ENCODE measurements around the gene ACOT8. TPM values are rescaled to one million over a fixed set of nuclear protein-coding genes. Genes with fewer than 3 reads are reported as not detected.

Gene ACOT8
- total and polyA plus RNA-seq, 2 of the 4 experiments (the other 2 are of a cell fraction), result 29.8 to 47.5 TPM

GRCh38 chr20:45880988-45881788 lies 24.0 kb upstream of the ACOT8 start, which contains the start of gene ZSWIM1:
TSS of gene ZSWIM1 (plus strand) at chr20:45881227. CDS start at chr20:45882593, 1,366 bp downstream.
- H4K91ac ChIP-seq (ENCODE audit: insufficient read depth, low read depth, low read length), result peak within 1 kb of the TSS; percentile 87
- H3K79me1 ChIP-seq (ENCODE audit: low read depth in 1 of 2, low read length in 2 of 2), result peaks cover 11 to 37% of the 10 kb centered on the region in 2 experiments; a peak in 3 of 4 replicates
- DNase-seq, result peak; percentile 99
- H2BK15ac ChIP-seq (ENCODE audit: low read depth, low read length), result peak within 1 kb of the TSS; percentile 45; the same call in 1 of the 3 replicates
- H3K9ac ChIP-seq (ENCODE audit: low read depth, low read length), result peak within 1 kb of the TSS; percentile 83
- 0% methylated on average over 3 of the region's 23 CpGs; no CpG with 5 or more reads in 1 of the 2 experiments for WGBS, 2 experiments (ENCODE audit: extremely low coverage in 2 of 2, insufficient read length in 1 of 2)
- CTCF ChIA-PET, result interaction anchor here (0.6 to 1.0 kb wide), 2 partner anchors 9 to 52 kb away, joined by 3 to 5 read pairs; no protein-coding TSS in a partner anchor
- in situ Hi-C loops (cut with MboI; ENCODE audit: low sequenced_read_pairs), result no loop called here
- no peaks in the 10 kb centered on the region; the same call in 1 of the 2 replicates for H4K20me1 ChIP-seq (ENCODE audit: insufficient read depth, low read length)
- no peaks in the 10 kb centered on the region for H3K9me3 ChIP-seq (ENCODE audit: control insufficient read depth, insufficient read depth, low read length)
- dilution Hi-C loops (cut with HindIII; ENCODE audit: low sequenced_read_pairs, unreplicated experiment), result no loop called here
- H2BK20ac ChIP-seq (ENCODE audit: low read depth, low read length), result no peak within 1 kb of the TSS
- H4K8ac ChIP-seq (ENCODE audit: low read depth in 2 of 2, low read length in 2 of 2), result peak within 1 kb of the TSS; percentile 85 to 99
- peaks cover 2% of the 10 kb centered on the region; the same call in 1 of the 2 replicates for H3K4me1 ChIP-seq (ENCODE audit: control insufficient read depth, insufficient read depth, low read length)
- H2AFZ ChIP-seq (replicated peaks; ENCODE audit: low read length, poor library complexity), result peak within 1 kb of the TSS; percentile 96
- H4K5ac ChIP-seq (ENCODE audit: low read depth, low read length), result peak within 1 kb of the TSS; percentile 77
- peak within 1 kb of the TSS; percentile 48 for H2BK5ac ChIP-seq (ENCODE audit: low read depth, low read length, poor library complexity, severe bottlenecking)
- BruUV-seq (replicated peaks), result no TSS peak
- peak within 1 kb of the TSS; percentile 12 for H3K18ac ChIP-seq (ENCODE audit: low read depth, low read length)
- peak within 1 kb of the TSS; percentile 87 for H3K23ac ChIP-seq (ENCODE audit: low read depth, low read length)
- peak within 1 kb of the TSS; percentile 98 for H2AK9ac ChIP-seq (replicated peaks; ENCODE audit: low read depth, low read length, poor library complexity)
- POLR2A ChIA-PET (ENCODE audit: unreplicated experiment), result interaction anchor here (0.6 to 1.0 kb wide), 5 partner anchors 9 to 47 kb away, joined by 3 to 4 read pairs (median 3); partner anchors contain the start of genes ACOT8 and ZSWIM3
- peak within 1 kb of the TSS; percentile 95 for H3K56ac ChIP-seq (ENCODE audit: extremely low read depth, insufficient read depth, low read length)
- intact Hi-C loops (cut with micrococcal nuclease), result no loop called here
- H3K4me3 ChIP-seq (ENCODE audit: insufficient read depth, low read depth, low read length), result peak within 1 kb of the TSS; percentile 52
- peak within 1 kb of the TSS; percentile 88 for H3K4ac ChIP-seq (ENCODE audit: low read depth, low read length)
- peak within 1 kb of the TSS; percentile 96 for H3K14ac ChIP-seq (replicated peaks; ENCODE audit: low read depth, low read length)
- peak; percentile 98 for ATAC-seq (ENCODE audit: low read depth)
- H2AK5ac ChIP-seq (ENCODE audit: low read depth, low read length), result peak within 1 kb of the TSS; percentile 87
- H3K36me3 ChIP-seq (ENCODE audit: control insufficient read depth, insufficient read depth, low read length), result peaks cover 35% of the 10 kb centered on the region
- H2BK120ac ChIP-seq (ENCODE audit: low read depth, low read length), result peak within 1 kb of the TSS; percentile 26; the same call in 1 of the 2 replicates
- peak within 1 kb of the TSS; percentile 82 for H3K4me2 ChIP-seq (ENCODE audit: low read depth, low read length)
- peaks cover 4% of the 10 kb centered on the region for H3K9me1 ChIP-seq (ENCODE audit: insufficient read depth, low read length)
- peak within 1 kb of the TSS; percentile 72 for H3K27ac ChIP-seq (ENCODE audit: insufficient read depth, low read length)
- no peaks in the 10 kb centered on the region for H3K27me3 ChIP-seq (ENCODE audit: control insufficient read depth, insufficient read depth, low read length)
- TF ChIP-seq CTCF (conservative IDR thresholded peaks at IDR 0.05; ENCODE audit: low read depth, low read length) (no peak), SMC3 (IDR thresholded peaks at IDR 0.05; ENCODE audit: low read depth, low read length) (no peak), CEBPB (IDR thresholded peaks at IDR 0.05; ENCODE audit: low read depth, low read length) (no peak), POLR2A (IDR thresholded peaks at IDR 0.05; ENCODE audit: low read depth, low read length) (peak; percentile 92), BHLHE40 (IDR thresholded peaks at IDR 0.05; ENCODE audit: low read depth, low read length) (no peak), CHD1 (IDR thresholded peaks at IDR 0.05; ENCODE audit: low read depth, low read length) (no peak), MXI1 (IDR thresholded peaks at IDR 0.05; ENCODE audit: borderline replicate concordance, low read depth, low read length) (no peak), ELK1 (IDR thresholded peaks at IDR 0.05; ENCODE audit: borderline replicate concordance, low read depth, low read length) (no peak), RFX5 (IDR thresholded peaks at IDR 0.05; ENCODE audit: low read depth, low read length) (peak; percentile 27; the same call in 1 of the 2 replicates), MAFK (IDR thresholded peaks at IDR 0.05; ENCODE audit: low read depth, low read length) (no peak), NFE2L2 (IDR thresholded peaks at IDR 0.05; ENCODE audit: low read depth, low read length) (no peak), USF2 (IDR thresholded peaks at IDR 0.05; ENCODE audit: low read depth, low read length) (no peak), MAZ (IDR thresholded peaks at IDR 0.05; ENCODE audit: borderline replicate concordance, low read depth, low read length) (no peak)

All from IMR-90 (cell line).